AG04450 (cell line): Measurements from ENCODE around the gene PPP2R2C. TPM values are rescaled to one million over a fixed set of nuclear protein-coding genes. Genes with fewer than 3 reads are reported as not detected.

Experiments used
- CTCF ChIA-PET: fragments of 300-600, 350-600 bp; formaldehyde crosslinking; extraction: SDS; loops from one replicate; lab custom pipeline; 2022; ENCODE audit warnings: antibody characterized with exemption, inconsistent platforms; lab: Charles Lee
- POLR2A ChIA-PET: fragments of 350-600 bp; formaldehyde crosslinking; extraction: SDS; loops from one replicate; lab custom pipeline; 2021; ENCODE audit warnings: antibody characterized with exemption, inconsistent platforms; lab: Yijun Ruan, JAX
- DNase-seq: peaks from one replicate; pipeline ENCODE4 v3.0.0-alpha.2; 2011; ENCODE audit warnings: low read depth, low spot score
- H3K27ac ChIP-seq: one replicate; pipeline ENCODE4 v1.5.1; 2012; ENCODE audit warnings: low read depth, low read length, control low read depth
- H3K27me3 ChIP-seq: one replicate; pipeline ENCODE4 v1.6.0; 2012; ENCODE audit warnings: low read length; ENCODE audit not compliant: control insufficient read depth, insufficient read depth
- H3K4me3 ChIP-seq: 2 replicates; pipeline ENCODE4 v1.5.1; 2011; ENCODE audit warnings: mild to moderate bottlenecking, low read depth, low read length, control low read depth
- H3K9me3 ChIP-seq: 2 replicates; pipeline ENCODE4 v1.5.1; 2012; ENCODE audit warnings: low read length; ENCODE audit not compliant: control insufficient read depth, insufficient read depth
- CTCF ChIP-seq: IDR thresholded peaks from 2 replicates; pipeline ENCODE4 v1.5.1; 2011; ENCODE audit warnings: low read depth, low read length, control low read depth, inconsistent platforms
- polyA plus RNA-seq: library from polyadenylated mRNA; depleted of rRNA; stranded (reverse); fragments of >200 nt; gene quantifications from 2 replicates; pipeline ENCODE4 v1.2.3, GENCODE V29; 2011

The PPP2R2C gene
- polyA plus RNA-seq, 1 experiment, result 0.07 TPM

- ChIA-PET CTCF (no interaction called here), POLR2A (no interaction called here)
- DNase-seq, result no peak
- H3K27ac ChIP-seq, result no peak overlapping the region
- H3K27me3 ChIP-seq, result no peaks in the 10 kb centered on the region
- H3K9me3 ChIP-seq, result no peaks in the 10 kb centered on the region
- no peak overlapping the region for H3K4me3 ChIP-seq
- no peak for TF ChIP-seq CTCF
These were observed 117.8 kb downstream of the PPP2R2C start for GRCh38 chr4:6354626-6355025.

- no peak for TF ChIP-seq CTCF
- H3K4me3 ChIP-seq, result no peak overlapping the region
- no peak overlapping the region for H3K27ac ChIP-seq
- no peak for DNase-seq
- no peaks in the 10 kb centered on the region for H3K9me3 ChIP-seq
- CTCF ChIA-PET, result no interaction called here
- POLR2A ChIA-PET, result no interaction called here
- no peaks in the 10 kb centered on the region for H3K27me3 ChIP-seq
These were observed 118.3 kb downstream of the PPP2R2C start for GRCh38 chr4:6354119-6354518.

DNA sequence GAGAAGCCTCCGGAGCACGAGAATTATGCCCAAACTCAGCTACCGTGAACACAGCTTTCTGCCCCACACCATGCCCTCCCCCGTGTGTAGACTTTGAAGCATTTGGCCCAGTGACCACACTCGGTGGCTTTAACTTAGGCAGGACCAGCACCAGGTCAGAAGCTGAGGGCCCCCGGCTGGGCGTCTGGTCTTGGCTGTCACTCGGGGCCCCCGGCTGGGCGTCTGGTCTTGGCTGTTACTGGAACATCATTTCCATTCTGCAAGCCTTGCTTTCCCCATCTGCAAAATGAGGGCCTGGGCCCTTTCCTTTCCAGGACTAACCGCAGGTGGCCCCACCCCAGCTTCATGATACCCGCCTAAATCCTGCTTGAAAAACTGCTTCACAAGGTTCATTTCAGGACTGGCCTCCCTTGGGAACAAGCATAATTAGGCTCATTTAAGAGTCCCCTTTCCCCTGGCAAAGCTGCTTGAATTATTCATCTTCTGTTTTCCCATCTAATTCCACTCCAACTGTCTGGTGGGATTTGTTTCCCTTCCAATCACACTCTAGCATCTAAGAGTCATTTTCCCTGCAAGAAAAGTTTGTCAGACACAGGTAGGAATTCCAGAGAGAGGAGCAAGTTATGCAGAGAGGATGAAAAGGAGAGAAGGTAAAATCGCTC, 120.3 kb downstream of the PPP2R2C start:
- ChIA-PET CTCF (no interaction called here), POLR2A (no interaction called here)
- H3K27me3 ChIP-seq, result peaks cover 3% of the 10 kb centered on the region
- no peak for TF ChIP-seq CTCF
- DNase-seq, result no peak
- H3K27ac ChIP-seq, result no peak overlapping the region
- no peak overlapping the region for H3K4me3 ChIP-seq
- no peaks in the 10 kb centered on the region; the same call in 1 of the 2 replicates for H3K9me3 ChIP-seq

DNA sequence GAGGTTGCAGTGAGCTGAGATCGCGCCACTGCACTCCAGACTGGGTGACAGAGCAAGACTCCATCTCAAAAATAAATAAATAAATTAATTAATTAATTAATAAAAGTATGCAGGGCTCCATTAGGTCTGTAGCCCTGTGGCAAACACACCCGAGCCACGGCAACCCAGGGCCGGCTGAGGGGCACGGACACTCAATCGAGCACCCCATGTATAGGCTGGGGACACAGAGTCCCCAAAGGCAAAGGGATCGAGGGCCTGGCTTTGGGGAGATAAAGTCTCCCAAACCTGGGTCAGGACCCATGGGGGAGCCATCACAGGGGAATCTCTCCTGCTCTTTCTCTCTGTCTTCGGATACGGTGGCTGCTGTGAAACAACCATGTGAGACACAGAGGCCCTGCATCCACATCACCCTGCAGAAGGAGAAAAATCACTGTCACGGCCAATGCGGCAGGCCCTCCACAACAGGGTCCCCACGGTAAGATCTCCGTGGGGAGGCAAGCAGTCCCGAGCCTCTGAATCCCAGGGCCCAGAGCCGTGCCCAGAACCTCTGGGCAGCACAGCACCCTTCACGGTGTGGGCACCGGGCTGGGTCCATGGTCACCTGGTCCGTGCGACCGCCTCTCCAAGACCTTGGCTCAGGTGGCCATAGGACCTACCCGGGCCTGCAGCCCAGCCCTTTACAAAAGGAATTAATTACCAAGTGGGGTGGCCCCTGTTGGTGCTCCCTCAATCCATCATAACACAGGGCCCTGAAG, 121.0 kb downstream of the PPP2R2C start:
- ChIA-PET POLR2A (no interaction called here), CTCF (no interaction called here)
- no peak for DNase-seq
- H3K27me3 ChIP-seq, result peaks cover 3% of the 10 kb centered on the region
- TF ChIP-seq CTCF, result no peak
- no peak overlapping the region for H3K27ac ChIP-seq
- no peaks in the 10 kb centered on the region; the same call in 1 of the 2 replicates for H3K9me3 ChIP-seq
- H3K4me3 ChIP-seq, result no peak overlapping the region

GRCh38 chr4:6350646-6351045, 121.8 kb downstream of the PPP2R2C start:
- POLR2A ChIA-PET, result no interaction called here
- TF ChIP-seq CTCF, result no peak
- Histone ChIP-seq H3K27me3 (peaks cover 3% of the 10 kb centered on the region), H3K9me3 (peaks cover 3% of the 10 kb centered on the region; the same call in 1 of the 2 replicates), H3K4me3 (no peak overlapping the region), H3K27ac (no peak overlapping the region)
- CTCF ChIA-PET, result no interaction called here
- DNase-seq, result no peak
